ENCODE data around the gene ENTPD8. TPM values are rescaled to one million over a fixed set of nuclear protein-coding genes. Genes with fewer than 3 reads are reported as not detected.

The ENTPD8 gene
- total RNA-seq, 1 experiment from 2014 or later: not detected

DNA sequence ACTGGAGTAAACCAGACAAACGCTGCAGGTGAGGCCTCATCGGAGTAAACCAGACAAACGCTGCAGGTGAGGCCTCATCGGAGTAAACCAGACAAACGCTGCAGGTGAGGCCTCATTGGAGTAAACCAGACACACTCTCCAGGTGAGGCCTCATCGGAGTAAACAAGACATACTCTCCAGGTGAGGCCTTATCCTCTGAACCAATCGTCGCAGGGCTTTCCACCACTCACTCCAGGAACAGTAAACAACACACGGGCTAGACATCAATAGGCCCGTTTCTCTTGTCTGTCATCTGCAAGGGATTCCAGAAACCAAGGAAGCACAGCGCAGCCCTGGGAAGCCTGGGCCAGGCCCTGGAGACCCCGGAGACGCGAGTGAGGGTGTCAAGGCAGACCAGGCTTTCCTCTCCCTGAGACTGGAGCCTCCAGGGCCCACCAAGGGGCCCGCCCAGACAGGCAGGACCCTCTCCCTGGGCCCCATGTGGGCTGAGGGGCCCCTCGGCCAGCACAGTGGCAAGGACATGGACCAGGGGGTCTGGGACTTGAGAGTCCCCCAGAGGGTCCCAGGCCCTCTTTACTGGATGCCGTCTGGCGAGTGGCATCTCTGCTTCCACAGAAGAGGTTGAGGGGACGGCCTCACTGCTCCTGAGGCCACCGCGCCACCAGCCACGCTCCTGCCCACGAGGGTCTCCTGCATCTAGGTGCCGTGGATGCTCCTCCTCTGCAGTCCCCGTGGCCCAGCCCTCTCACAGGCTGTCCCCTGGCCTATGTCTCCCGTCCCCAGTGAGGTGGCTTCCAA, 44.4 kb upstream of the ENTPD8 start:
- Histone ChIP-seq H3K36me3 (ENCODE audit: insufficient read depth, low read length) (no peaks in the 10 kb centered on the region), H2AFZ (ENCODE audit: low read length) (no peak overlapping the region)

GRCh38 chr9:137484551-137485315, 43.6 kb upstream of the ENTPD8 start:
- Histone ChIP-seq H3K4me2 (ENCODE audit: low read depth, low read length, poor library complexity, severe bottlenecking) (no peak overlapping the region), H3K9me2 (replicated peaks; ENCODE audit: insufficient read depth, low read length) (no peaks in the 10 kb centered on the region), H3K4me1 (ENCODE audit: low read length) (no peaks in the 10 kb centered on the region), H4K20me1 (ENCODE audit: insufficient read depth, low read depth, low read length) (no peaks in the 10 kb centered on the region), H3K4me3 (ENCODE audit: low read length) (no peak overlapping the region), H3K27ac (ENCODE audit: low read length) (no peak overlapping the region), H3K79me2 (ENCODE audit: low read length) (no peaks in the 10 kb centered on the region), H3K9me3 (ENCODE audit: low read length) (no peaks in the 10 kb centered on the region), H3K9ac (ENCODE audit: low read length) (no peak overlapping the region), H3K36me3 (ENCODE audit: insufficient read depth, low read length) (no peaks in the 10 kb centered on the region), H3K27me3 (ENCODE audit: low read length) (no peaks in the 10 kb centered on the region), H2AFZ (ENCODE audit: low read length) (no peak overlapping the region)
- DNase-seq: no peak

More for the DNA sequence above, 44.4 kb upstream of the ENTPD8 start:
- Histone ChIP-seq H3K4me3 (ENCODE audit: low read length) (no peak overlapping the region), H3K27ac (ENCODE audit: low read length) (no peak overlapping the region), H3K4me1 (ENCODE audit: low read length) (no peaks in the 10 kb centered on the region), H3K79me2 (ENCODE audit: low read length) (no peaks in the 10 kb centered on the region), H3K27me3 (ENCODE audit: low read length) (no peaks in the 10 kb centered on the region), H3K9ac (ENCODE audit: low read length) (no peak overlapping the region), H3K4me2 (ENCODE audit: low read depth, low read length, poor library complexity, severe bottlenecking) (no peak overlapping the region), H3K9me3 (ENCODE audit: low read length) (no peaks in the 10 kb centered on the region), H3K9me2 (replicated peaks; ENCODE audit: insufficient read depth, low read length) (no peaks in the 10 kb centered on the region), H4K20me1 (ENCODE audit: insufficient read depth, low read depth, low read length) (no peaks in the 10 kb centered on the region)
- no peak for DNase-seq

DNA sequence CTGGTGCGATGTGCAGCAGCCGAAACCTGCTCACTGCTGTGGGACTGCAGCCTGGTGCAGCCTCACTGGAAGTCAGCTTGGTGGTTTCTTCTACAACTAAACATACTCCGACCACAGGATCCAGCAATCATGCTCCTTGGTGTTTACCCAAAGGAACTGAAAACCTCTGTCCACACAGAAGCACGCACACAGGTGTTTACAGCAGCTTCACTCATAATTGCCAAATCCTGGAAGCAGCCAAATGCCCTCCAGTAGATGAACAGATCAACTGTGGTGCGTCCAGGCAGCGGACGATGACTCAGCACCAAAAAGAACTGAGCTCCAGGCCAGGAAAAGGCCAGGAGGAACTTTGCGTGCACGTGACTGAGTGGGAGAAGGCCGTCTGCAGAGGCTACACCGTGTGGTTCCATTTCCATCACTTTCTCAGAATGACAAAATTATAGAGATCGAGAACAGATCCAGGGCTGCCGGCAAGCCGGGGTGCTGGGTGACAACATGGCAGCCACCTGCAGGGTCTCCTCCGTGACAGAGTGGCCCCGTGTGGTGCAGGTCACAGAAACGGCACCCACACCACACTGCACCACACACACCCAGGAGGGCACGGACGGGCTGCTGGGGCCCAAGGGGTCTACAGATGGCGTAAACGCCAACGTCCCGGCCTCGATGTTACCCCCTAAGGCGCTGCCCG, 41.1 kb upstream of the ENTPD8 start:
- H3K9me3 ChIP-seq (ENCODE audit: low read length): no peaks in the 10 kb centered on the region
- H3K4me1 ChIP-seq (ENCODE audit: low read length): no peaks in the 10 kb centered on the region
- H4K20me1 ChIP-seq (ENCODE audit: insufficient read depth, low read depth, low read length): no peaks in the 10 kb centered on the region
- H3K27ac ChIP-seq (ENCODE audit: low read length): no peak overlapping the region
- no peak overlapping the region for H3K4me2 ChIP-seq (ENCODE audit: low read depth, low read length, poor library complexity, severe bottlenecking)
- H3K36me3 ChIP-seq (ENCODE audit: insufficient read depth, low read length): no peaks in the 10 kb centered on the region
- no peak overlapping the region for H3K4me3 ChIP-seq (ENCODE audit: low read length)
- no peak overlapping the region for H2AFZ ChIP-seq (ENCODE audit: low read length)
- H3K9ac ChIP-seq (ENCODE audit: low read length): no peak overlapping the region
- H3K79me2 ChIP-seq (ENCODE audit: low read length): no peaks in the 10 kb centered on the region
- DNase-seq: no peak
- H3K27me3 ChIP-seq (ENCODE audit: low read length): no peaks in the 10 kb centered on the region
- H3K9me2 ChIP-seq (replicated peaks; ENCODE audit: insufficient read depth, low read length): no peaks in the 10 kb centered on the region

GRCh38 chr9:137480686-137481683, 39.8 kb upstream of the ENTPD8 start:
- H3K9me2 ChIP-seq (replicated peaks; ENCODE audit: insufficient read depth, low read length): no peaks in the 10 kb centered on the region
- no peaks in the 10 kb centered on the region for H3K27me3 ChIP-seq (ENCODE audit: low read length)
- H3K4me3 ChIP-seq (ENCODE audit: low read length): no peak overlapping the region
- no peak overlapping the region for H3K9ac ChIP-seq (ENCODE audit: low read length)
- H3K79me2 ChIP-seq (ENCODE audit: low read length): no peaks in the 10 kb centered on the region
- H3K4me2 ChIP-seq (ENCODE audit: low read depth, low read length, poor library complexity, severe bottlenecking): no peak overlapping the region
- no peak for DNase-seq
- H3K9me3 ChIP-seq (ENCODE audit: low read length): no peaks in the 10 kb centered on the region
- no peaks in the 10 kb centered on the region for H3K36me3 ChIP-seq (ENCODE audit: insufficient read depth, low read length)
- H3K27ac ChIP-seq (ENCODE audit: low read length): no peak overlapping the region
- no peaks in the 10 kb centered on the region for H4K20me1 ChIP-seq (ENCODE audit: insufficient read depth, low read depth, low read length)
- no peak overlapping the region for H2AFZ ChIP-seq (ENCODE audit: low read length)
- H3K4me1 ChIP-seq (ENCODE audit: low read length): no peaks in the 10 kb centered on the region

- H3K9me3 ChIP-seq (ENCODE audit: low read length): peaks cover 4% of the 10 kb centered on the region; the same call in 1 of the 2 replicates
- H3K9me2 ChIP-seq (replicated peaks; ENCODE audit: insufficient read depth, low read length): no peaks in the 10 kb centered on the region
- H3K4me2 ChIP-seq (ENCODE audit: low read depth, low read length, poor library complexity, severe bottlenecking): no peak overlapping the region
- no peak overlapping the region for H3K27ac ChIP-seq (ENCODE audit: low read length)
- H3K27me3 ChIP-seq (ENCODE audit: low read length): no peaks in the 10 kb centered on the region
- no peaks in the 10 kb centered on the region for H3K4me1 ChIP-seq (ENCODE audit: low read length)
- no peaks in the 10 kb centered on the region for H3K79me2 ChIP-seq (ENCODE audit: low read length)
- H4K20me1 ChIP-seq (ENCODE audit: insufficient read depth, low read depth, low read length): no peaks in the 10 kb centered on the region
- no peak overlapping the region for H3K9ac ChIP-seq (ENCODE audit: low read length)
- H3K4me3 ChIP-seq (ENCODE audit: low read length): no peak overlapping the region
- H3K36me3 ChIP-seq (ENCODE audit: insufficient read depth, low read length): no peaks in the 10 kb centered on the region
- no peak overlapping the region for H2AFZ ChIP-seq (ENCODE audit: low read length)
- DNase-seq: no peak
Observed at GRCh38 chr9:137479892-137480685, 38.9 kb upstream of the ENTPD8 start.

- no peak for DNase-seq
- H3K9ac ChIP-seq (ENCODE audit: low read length): no peak overlapping the region
- no peaks in the 10 kb centered on the region for H3K36me3 ChIP-seq (ENCODE audit: insufficient read depth, low read length)
- no peak overlapping the region for H2AFZ ChIP-seq (ENCODE audit: low read length)
- no peaks in the 10 kb centered on the region for H3K9me2 ChIP-seq (replicated peaks; ENCODE audit: insufficient read depth, low read length)
- no peak overlapping the region for H3K27ac ChIP-seq (ENCODE audit: low read length)
- no peak overlapping the region for H3K4me3 ChIP-seq (ENCODE audit: low read length)
- no peak overlapping the region for H3K4me2 ChIP-seq (ENCODE audit: low read depth, low read length, poor library complexity, severe bottlenecking)
- H4K20me1 ChIP-seq (ENCODE audit: insufficient read depth, low read depth, low read length): no peaks in the 10 kb centered on the region
- H3K27me3 ChIP-seq (ENCODE audit: low read length): no peaks in the 10 kb centered on the region
- H3K9me3 ChIP-seq (ENCODE audit: low read length): peaks cover 4% of the 10 kb centered on the region; the same call in 1 of the 2 replicates
- no peaks in the 10 kb centered on the region for H3K79me2 ChIP-seq (ENCODE audit: low read length)
- no peaks in the 10 kb centered on the region for H3K4me1 ChIP-seq (ENCODE audit: low read length)
Observed at GRCh38 chr9:137478962-137479861, 38.1 kb upstream of the ENTPD8 start.

All from Karpas-422 (cell line).